Epithelial cell of esophagus (primary cell): ENCODE measurements around the gene ARHGAP4.

Experiments used
- DNase-seq: peaks from one replicate; pipeline ENCODE4 v3.0.0; 2010; ENCODE audit warnings: low read depth
- H3K4me3 ChIP-seq: 2 replicates; pipeline ENCODE4 v1.5.1; 2011; ENCODE audit warnings: mild to moderate bottlenecking, low read length, control low read depth
- CTCF ChIP-seq: IDR thresholded peaks from 2 replicates; pipeline ENCODE4 v1.5.1; 2011; ENCODE audit warnings: low read depth, mild to moderate bottlenecking, low read length, control low read depth, inconsistent platforms; ENCODE audit not compliant: insufficient read depth; ENCODE audit errors: missing control alignments

ARHGAP4 gene

GRCh38 chrX:153937056-153937455 lies 11.0 kb upstream of the ARHGAP4 start:
- H3K4me3 ChIP-seq = no peak overlapping the region
- no peak for DNase-seq
- no peak for TF ChIP-seq CTCF

GRCh38 chrX:153935326-153935851 lies 9.3 kb upstream of the ARHGAP4 start:
- no peak for TF ChIP-seq CTCF
- H3K4me3 ChIP-seq = peak overlapping the region; percentile 43
- DNase-seq = no peak

GRCh38 chrX:153934762-153935325 lies 8.8 kb upstream of the ARHGAP4 start, which contains the start of gene NAA10:
Gene NAA10 (minus strand): TSS chrX:153935037. CDS start chrX:153934904, 133 bp downstream.
- TF ChIP-seq CTCF = no peak
- H3K4me3 ChIP-seq = peak within 1 kb of the TSS; percentile 56
- DNase-seq = peak; percentile 77

GRCh38 chrX:153934148-153934761 lies 8.2 kb upstream of the ARHGAP4 start:
- H3K4me3 ChIP-seq = peak overlapping the region; percentile 56
- no peak for DNase-seq
- TF ChIP-seq CTCF = no peak

GRCh38 chrX:153933748-153934147 lies 7.7 kb upstream of the ARHGAP4 start:
- H3K4me3 ChIP-seq = peak overlapping the region; percentile 56
- TF ChIP-seq CTCF = no peak
- DNase-seq = peak; percentile 29

- H3K4me3 ChIP-seq = no peak overlapping the region
- no peak for DNase-seq
- no peak for TF ChIP-seq CTCF
Observed at GRCh38 chrX:153932220-153932915, 6.3 kb upstream of the ARHGAP4 start.
